ENCODE results near the gene ZMAT5.

ZMAT5 gene

GRCh38 chr22:29690476-29690875 is 76.3 kb downstream of the ZMAT5 start:
- DNase-seq (ENCODE audit: low spot score), result no peak
- H3K27ac ChIP-seq, result no peak overlapping the region
- TF ChIP-seq CTCF (IDR thresholded peaks at IDR 0.05), result no peak
- no peak overlapping the region for H3K4me3 ChIP-seq

GRCh38 chr22:29689880-29690213 is 77.0 kb downstream of the ZMAT5 start:
- no peak for DNase-seq (ENCODE audit: low spot score)
- no peak overlapping the region for H3K4me3 ChIP-seq

GRCh38 chr22:29689206-29689879 is 77.5 kb downstream of the ZMAT5 start:
- no peak overlapping the region for H3K4me3 ChIP-seq
- TF ChIP-seq CTCF (IDR thresholded peaks at IDR 0.05), result no peak
- H3K27ac ChIP-seq, result no peak overlapping the region
- DNase-seq (ENCODE audit: low spot score), result no peak

More at GRCh38 chr22:29689880-29690213, 77.0 kb downstream of the ZMAT5 start:
- no peak overlapping the region for H3K27ac ChIP-seq
- no peak for TF ChIP-seq CTCF (IDR thresholded peaks at IDR 0.05)

GRCh38 chr22:29684244-29684643 is 82.6 kb downstream of the ZMAT5 start:
- H3K4me3 ChIP-seq, result no peak overlapping the region
- no peak for DNase-seq (ENCODE audit: low spot score)
- no peak overlapping the region for H3K27ac ChIP-seq
- no peak for TF ChIP-seq CTCF (IDR thresholded peaks at IDR 0.05)

GRCh38 chr22:29683536-29683935 is 83.3 kb downstream of the ZMAT5 start:
- no peak for TF ChIP-seq CTCF (IDR thresholded peaks at IDR 0.05)
- no peak overlapping the region for H3K27ac ChIP-seq
- H3K4me3 ChIP-seq, result no peak overlapping the region
- DNase-seq (ENCODE audit: low spot score), result no peak
